MCF 10A (cell line): ENCODE measurements around the gene PRKG1. TPM values are rescaled to one million over a fixed set of nuclear protein-coding genes. Genes with fewer than 3 reads are reported as not detected.

Source experiments
- BruUV-seq: library from RNA; stranded (reverse); fragments of 400-500 nt; replicated peaks from 2 replicates; lab custom pipeline; 2021; lab: Mats Ljungman, UMichigan
- CTCF ChIA-PET: fragments of 300-600 bp; sonication (Branson Sonifier 250); formaldehyde crosslinking; extraction: SDS; loops from one replicate; lab custom pipeline; 2021; ENCODE audit warnings: antibody characterized with exemption, inconsistent platforms; lab: Yijun Ruan, JAX
- POLR2A ChIA-PET: fragments of 300-600, 350-650 bp; sonication (Branson Sonifier 250); formaldehyde crosslinking; extraction: SDS; loops from one replicate; lab custom pipeline; 2020; ENCODE audit warnings: antibody characterized with exemption, inconsistent platforms; lab: Yijun Ruan, JAX
- DNase-seq: peaks from one replicate; pipeline ENCODE4 v3.0.0-alpha.2; 2018; ENCODE audit not compliant: unreplicated experiment
- H3K27ac Mint-ChIP-seq: one replicate; pipeline ENCODE4 v1.8.0; 2022; ENCODE audit warnings: mild to moderate bottlenecking, low read depth, mixed read lengths; ENCODE audit not compliant: unreplicated experiment
- H3K27me3 Mint-ChIP-seq: one replicate; pipeline ENCODE4 v1.8.0; 2022; ENCODE audit warnings: mixed read lengths; ENCODE audit not compliant: insufficient read depth, unreplicated experiment
- H3K36me3 Mint-ChIP-seq: one replicate; pipeline ENCODE4 v1.8.0; 2022; ENCODE audit warnings: mild to moderate bottlenecking, moderate library complexity, mixed read lengths; ENCODE audit not compliant: insufficient read depth, unreplicated experiment
- H3K4me1 Mint-ChIP-seq: one replicate; pipeline ENCODE4 v1.8.0; 2022; ENCODE audit warnings: mixed read lengths; ENCODE audit not compliant: insufficient read depth, unreplicated experiment
- H3K4me3 Mint-ChIP-seq: one replicate; pipeline ENCODE4 v1.8.0; 2022; ENCODE audit warnings: mild to moderate bottlenecking, moderate library complexity, mixed read lengths; ENCODE audit not compliant: unreplicated experiment
- H3K9me3 Mint-ChIP-seq: one replicate; pipeline ENCODE4 v1.8.0; 2022; ENCODE audit warnings: mixed read lengths; ENCODE audit not compliant: unreplicated experiment
- CTCF ChIP-seq: fragments of 200-600 bp; IDR thresholded peaks from one replicate; pipeline ENCODE4 v1.8.0; 2022; ENCODE audit warnings: antibody characterized with exemption, mild to moderate bottlenecking; ENCODE audit not compliant: unreplicated experiment
- intact Hi-C: fragments of 100-400 bp; cut with micrococcal nuclease; formaldehyde crosslinking; loops from 2 replicates; pipeline ENCODE4 v1.14.1; 2022
- total RNA-seq: library from RNA; stranded (reverse); gene quantifications from 2 replicates; pipeline ENCODE4 v1.2.3, GENCODE V29; 2022

PRKG1 gene
- total RNA-seq, 1 experiment from 2014 or later, result 0.09 TPM

DNA sequence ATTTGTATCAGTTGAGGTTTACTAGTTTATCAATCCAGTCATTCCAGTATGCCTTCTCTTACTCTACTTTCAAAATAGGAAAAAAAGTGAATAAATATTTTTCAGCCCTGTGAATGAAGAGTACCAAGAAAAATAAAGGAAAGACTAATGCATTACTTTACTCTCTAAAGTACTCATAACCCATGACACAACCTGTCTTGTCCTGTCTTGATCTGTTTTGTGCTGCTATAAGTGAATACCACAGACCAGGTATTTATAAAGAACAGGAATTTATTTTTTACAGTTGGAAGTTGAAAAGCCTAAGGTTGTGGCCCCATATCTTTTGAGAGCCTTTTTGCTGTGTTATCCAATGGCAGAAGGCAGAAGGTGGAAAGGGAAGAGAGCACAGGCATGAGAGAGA is 1045.2 kb downstream of the PRKG1 start:
- H3K9me3 Mint-ChIP-seq, result no peaks in the 10 kb centered on the region
- no peaks in the 10 kb centered on the region for H3K4me1 Mint-ChIP-seq
- ChIA-PET CTCF (no interaction called here), POLR2A (no interaction called here)
- H3K27ac Mint-ChIP-seq, result no peak overlapping the region
- H3K4me3 Mint-ChIP-seq, result no peak overlapping the region
- DNase-seq, result no peak
- intact Hi-C loops, result no loop called here
- BruUV-seq, result no TSS peak
- no peaks in the 10 kb centered on the region for H3K36me3 Mint-ChIP-seq
- H3K27me3 Mint-ChIP-seq, result peaks cover 40% of the 10 kb centered on the region
- TF ChIP-seq CTCF, result no peak

DNA sequence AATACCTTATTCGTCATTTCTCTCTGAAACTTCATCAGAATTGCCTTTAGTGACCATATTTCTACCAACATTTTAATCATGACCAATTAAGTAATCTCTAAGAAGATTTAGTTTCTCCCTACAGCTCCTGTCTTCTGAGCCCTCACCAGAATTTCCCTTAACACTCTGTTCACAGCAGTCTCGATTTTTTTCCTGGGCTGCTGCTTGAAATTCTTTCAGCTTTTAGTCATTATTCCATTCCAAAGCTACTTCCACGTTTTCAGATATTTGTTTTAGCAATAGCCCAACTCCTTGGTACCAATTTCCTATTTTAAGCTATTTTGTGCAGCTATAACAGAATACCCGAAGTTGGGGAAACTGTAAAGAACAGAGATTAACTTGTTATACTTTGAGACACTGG is 1047.4 kb downstream of the PRKG1 start:
- no peak for DNase-seq
- Mint-ChIP-seq H3K27me3 (peaks cover 44% of the 10 kb centered on the region), H3K27ac (no peak overlapping the region), H3K4me3 (no peak overlapping the region), H3K9me3 (no peaks in the 10 kb centered on the region), H3K4me1 (no peaks in the 10 kb centered on the region), H3K36me3 (no peaks in the 10 kb centered on the region)
- intact Hi-C loops, result no loop called here
- no TSS peak for BruUV-seq
- no peak for TF ChIP-seq CTCF
- POLR2A ChIA-PET, result no interaction called here
- CTCF ChIA-PET, result interaction anchor here (0.6 to 0.9 kb wide), 2 partner anchors 14 to 24 kb away, joined by 3 to 4 read pairs; no protein-coding TSS in a partner anchor

- Mint-ChIP-seq H3K9me3 (no peaks in the 10 kb centered on the region), H3K36me3 (no peaks in the 10 kb centered on the region), H3K4me3 (no peak overlapping the region), H3K27ac (no peak overlapping the region), H3K4me1 (no peaks in the 10 kb centered on the region), H3K27me3 (peaks cover 55% of the 10 kb centered on the region)
- no TSS peak for BruUV-seq
- POLR2A ChIA-PET, result no interaction called here
- no peak for TF ChIP-seq CTCF
- no peak for DNase-seq
- CTCF ChIA-PET, result interaction anchor here (0.6 kb wide), 1 partner anchor 600 kb away, joined by 3 read pairs; no protein-coding TSS in a partner anchor
- intact Hi-C loops, result no loop called here
Measured at GRCh38 chr10:52128056-52128683, 1053.9 kb downstream of the PRKG1 start.

GRCh38 chr10:52129410-52130178 is 1055.3 kb downstream of the PRKG1 start:
- no peak for TF ChIP-seq CTCF
- no TSS peak for BruUV-seq
- POLR2A ChIA-PET, result no interaction called here
- CTCF ChIA-PET, result no interaction called here
- Mint-ChIP-seq H3K36me3 (no peaks in the 10 kb centered on the region), H3K4me3 (no peak overlapping the region), H3K4me1 (no peaks in the 10 kb centered on the region), H3K27ac (no peak overlapping the region), H3K9me3 (no peaks in the 10 kb centered on the region), H3K27me3 (peaks cover 45% of the 10 kb centered on the region)
- intact Hi-C loops, result no loop called here
- DNase-seq, result no peak
